Suppressor macrophage treated with lipopolysaccharide for 4 hours (primary cell): ENCODE measurements around the gene ZNF267.
"Not testable (repeated sequence)": the region's sequence is repeated elsewhere in the genome, so short reads cannot be mapped to it uniquely, and the experiment has no call there.

ENCODE experiments used
- DNase-seq: peaks from one replicate; pipeline ENCODE4 v3.0.0-alpha.2; 2020

ZNF267 gene

DNA sequence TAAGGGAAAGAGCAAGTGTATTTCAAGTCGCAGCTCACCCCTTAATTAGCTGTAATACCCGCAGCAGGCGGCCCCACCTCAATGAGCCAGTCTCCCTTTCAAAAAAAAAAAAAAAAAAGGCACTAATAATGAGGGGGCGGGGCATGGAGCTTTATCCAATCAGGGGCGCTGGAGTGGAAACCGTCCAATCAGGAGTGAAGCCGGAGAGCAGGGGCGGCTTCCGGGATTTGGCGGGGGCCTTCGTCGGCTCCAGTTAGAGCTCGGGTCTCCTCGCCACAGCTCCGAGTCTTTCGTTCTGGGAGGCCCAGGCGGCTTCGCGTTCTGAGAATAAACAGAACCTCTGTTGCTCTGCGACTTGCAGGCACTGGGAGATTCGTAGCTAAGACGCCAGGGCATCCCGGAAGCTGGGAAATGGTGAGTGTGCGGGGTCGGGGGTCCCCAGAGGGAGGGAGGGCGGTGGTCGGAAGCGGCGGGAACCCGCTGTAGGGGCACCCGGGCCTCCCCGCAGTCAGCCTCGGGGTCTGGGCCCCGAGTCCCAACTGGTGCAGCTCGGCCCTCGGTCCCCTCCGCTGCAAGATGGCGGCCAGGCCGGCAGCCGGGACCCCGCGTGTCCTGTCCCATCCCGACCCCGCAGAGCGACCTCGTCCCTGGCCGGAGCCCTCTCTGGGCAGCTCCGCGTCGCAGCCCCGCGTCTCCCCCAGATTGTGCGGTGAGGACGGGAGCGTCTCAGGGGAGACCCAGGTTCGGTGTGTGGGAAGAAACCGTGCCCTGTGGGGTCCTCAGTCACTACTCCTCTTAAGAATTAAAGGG is at the start of gene ZNF267:
Gene ZNF267, plus strand, starts transcription at position 252 of the 810 bp plus-strand sequence. Its CDS starts 160 bp downstream, at position 412.
- DNase-seq = peak; percentile 99

DNA sequence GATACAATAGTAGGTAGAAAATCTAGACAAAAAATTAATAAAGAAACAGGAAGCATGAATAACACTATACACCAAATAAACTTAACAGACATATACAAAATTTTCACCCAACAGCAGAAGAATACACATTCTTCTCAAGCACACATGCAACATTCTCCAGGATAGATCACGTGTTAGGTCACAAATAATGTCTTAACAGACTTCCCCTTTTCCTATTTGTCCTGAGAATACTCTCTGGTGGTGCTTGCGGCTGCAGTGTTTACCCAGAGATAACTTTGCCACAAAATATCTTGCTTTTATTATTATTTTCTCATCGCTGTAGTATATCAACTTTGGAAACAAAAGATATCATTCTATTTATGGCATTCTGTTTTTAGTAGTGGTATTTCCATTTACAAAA is 40.6 kb upstream of the ZNF267 start:
- DNase-seq = no peak

DNA sequence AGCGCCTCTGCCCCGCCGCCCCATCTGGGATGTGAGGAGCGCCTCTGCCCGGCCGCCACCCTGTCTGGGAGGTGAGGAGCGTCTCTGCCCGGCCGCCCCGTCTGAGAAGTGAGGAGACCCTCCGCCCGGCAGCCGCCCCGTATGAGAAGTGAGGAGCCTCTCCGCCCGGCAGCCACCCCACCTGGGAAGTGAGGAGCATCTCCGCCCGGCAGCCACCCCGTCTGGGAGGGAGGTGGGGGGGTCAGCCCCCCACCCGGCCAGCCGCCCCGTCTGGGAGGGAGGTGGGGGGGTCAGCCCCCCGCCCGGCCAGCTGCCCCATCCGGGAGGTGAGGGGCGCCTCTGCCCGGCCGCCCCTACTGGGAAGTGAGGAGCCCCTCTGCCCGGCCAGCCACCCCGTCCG is 37.2 kb upstream of the ZNF267 start:
- not testable (repeated sequence) for DNase-seq

DNA sequence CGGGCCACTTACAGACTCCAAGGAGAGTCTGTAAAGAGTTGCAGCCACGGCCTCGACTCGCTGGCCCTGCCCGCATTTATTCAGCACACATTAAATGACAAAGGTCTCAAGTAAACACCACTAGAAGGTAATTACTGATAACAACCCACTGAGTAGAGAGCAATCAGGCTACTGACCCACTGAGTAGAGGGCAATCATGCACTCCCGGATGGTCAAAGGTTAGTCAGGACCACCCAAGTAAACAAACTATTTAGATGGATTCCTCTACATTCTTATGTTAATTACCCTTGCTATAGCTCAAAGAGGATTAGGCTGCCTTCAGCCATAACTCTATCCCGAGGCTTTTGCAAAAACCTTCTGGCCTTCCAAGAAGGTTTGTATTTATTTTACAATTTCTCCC is 30.7 kb upstream of the ZNF267 start:
- no peak for DNase-seq

DNA sequence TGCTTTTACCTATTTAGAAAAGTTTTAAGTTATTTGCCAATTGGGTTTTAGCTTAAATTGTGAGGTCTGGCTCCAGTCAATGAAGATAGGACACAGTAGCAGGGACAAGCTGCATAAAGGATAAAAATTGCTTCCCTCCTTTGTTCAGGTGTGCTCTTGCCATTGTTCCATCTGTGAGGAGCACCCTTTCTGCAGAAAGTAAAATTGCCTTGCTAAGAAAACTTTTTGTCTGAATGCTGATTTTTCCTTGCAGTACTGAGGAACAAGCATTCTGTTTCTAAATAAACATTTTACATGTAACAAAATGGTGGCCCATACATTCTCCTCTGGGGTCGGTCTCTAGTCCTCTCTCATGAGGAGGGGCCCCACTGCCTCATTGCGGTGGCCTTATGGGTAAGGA is 25.0 kb upstream of the ZNF267 start:
- not testable (repeated sequence) for DNase-seq

DNA sequence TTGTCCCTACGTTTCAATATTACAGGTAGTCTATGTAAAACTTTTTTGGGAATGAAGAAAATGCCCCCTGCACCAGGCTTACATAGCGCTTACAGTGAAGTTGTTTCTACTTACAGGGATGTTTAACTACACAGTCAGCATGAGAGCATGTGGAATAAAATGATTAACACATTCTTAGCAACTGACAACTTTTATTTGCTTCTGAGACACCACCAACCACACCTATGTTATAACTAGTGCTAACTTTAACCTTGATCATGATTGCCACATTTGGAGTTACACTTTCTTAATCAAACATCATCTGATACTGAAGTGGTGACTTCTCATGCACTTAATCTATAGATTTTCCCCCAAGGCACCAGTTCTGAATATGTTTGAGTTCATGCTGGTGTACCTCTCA is 20.3 kb upstream of the ZNF267 start:
- no peak for DNase-seq

DNA sequence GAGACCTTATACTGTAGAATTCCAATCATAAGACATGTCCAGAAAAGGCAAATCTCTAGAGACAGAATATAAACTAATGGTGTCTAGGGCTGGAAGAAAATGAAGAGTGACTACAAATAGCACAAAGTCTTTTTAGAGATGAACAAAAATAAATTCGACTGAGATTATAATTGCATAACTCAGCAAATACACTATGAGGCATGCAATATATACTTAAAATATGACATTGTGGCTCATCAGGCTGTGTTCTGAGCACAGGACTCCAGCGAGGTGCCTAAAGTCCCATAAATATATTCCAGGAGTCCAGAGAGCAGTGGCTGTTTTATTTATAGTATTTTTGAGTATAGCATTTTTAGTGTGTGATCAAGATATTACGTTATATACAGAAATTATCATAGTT is 13.1 kb upstream of the ZNF267 start:
- DNase-seq = no peak

DNA sequence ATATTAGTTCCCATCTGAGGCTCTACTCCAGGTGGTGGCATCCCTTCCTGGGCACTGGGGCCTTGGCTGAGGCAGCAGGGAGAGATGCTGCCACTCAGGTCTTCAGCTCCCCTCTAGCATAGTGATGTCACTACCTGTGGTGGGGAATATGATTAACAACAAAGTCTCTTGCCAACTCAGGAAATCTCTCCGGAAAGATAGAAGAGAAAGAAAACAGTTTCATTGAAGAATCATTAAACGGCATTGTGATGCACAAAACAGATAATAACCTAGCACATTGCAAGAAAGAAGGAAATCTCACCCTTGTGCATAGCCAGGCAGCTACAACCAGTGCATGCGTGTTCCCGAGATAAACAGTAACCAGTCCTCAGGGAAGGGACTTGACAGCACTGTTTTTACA is 12.2 kb upstream of the ZNF267 start:
- no peak for DNase-seq

DNA sequence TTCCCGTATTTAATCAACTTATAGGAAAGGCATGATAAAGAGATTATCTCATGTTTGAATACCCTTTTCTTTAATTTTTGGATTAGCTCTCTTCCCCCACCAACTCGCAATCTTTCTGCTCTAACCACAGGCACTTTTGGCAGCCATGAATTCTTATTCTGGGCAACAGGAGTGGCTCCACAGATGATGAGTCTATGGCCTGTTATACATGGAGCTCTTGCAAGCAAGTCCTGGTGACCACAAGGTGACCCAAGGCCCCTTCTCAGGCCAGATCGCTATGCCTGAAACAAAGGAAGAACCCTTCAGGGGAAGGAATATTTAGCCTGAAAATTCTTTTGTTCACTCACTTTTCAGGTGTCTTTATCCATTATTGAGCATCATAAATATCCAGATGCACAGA is 10.8 kb upstream of the ZNF267 start:
- DNase-seq = no peak

DNA sequence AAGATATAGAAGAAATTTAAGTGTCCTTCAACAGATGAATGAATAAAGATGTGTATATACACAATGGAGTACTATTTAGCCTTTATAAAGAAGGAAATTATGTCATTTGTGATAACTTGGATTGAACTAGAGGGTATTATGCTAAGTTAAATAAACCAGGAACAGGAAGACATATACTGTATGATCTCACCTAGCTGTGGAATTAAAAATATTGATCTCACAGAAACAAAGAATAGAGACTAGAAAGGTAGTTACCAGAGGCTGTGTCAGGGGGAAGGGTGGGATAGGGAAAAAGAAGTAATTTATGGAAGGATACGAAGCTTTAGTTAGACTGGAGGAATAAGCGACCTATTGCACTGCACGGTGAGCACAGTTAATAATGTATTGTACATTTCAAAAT is 5.4 kb upstream of the ZNF267 start:
- no peak for DNase-seq

DNA sequence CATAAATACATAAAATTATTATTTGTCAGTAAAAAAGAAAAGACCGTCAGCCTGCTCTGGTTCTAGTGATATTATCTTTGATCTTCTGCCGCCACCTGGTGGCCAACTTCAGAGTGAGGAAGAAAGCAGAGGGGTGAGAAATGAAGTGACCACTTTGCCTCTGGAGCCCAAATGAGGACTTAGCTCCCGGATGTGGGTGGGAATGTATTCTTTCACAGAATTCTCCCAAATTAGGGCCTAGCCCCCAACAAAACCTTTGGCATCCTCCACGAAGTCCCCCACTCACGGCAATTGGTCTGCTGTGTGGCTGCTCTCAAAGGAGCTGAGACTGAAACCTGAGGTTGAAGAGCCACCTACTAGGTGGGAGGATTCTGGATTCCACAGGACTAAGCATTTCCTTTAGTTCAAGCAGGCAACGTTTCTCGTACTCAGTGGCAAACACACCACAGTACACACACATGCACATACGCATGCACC is 4.9 kb upstream of the ZNF267 start:
- DNase-seq = peak; percentile 88

DNA sequence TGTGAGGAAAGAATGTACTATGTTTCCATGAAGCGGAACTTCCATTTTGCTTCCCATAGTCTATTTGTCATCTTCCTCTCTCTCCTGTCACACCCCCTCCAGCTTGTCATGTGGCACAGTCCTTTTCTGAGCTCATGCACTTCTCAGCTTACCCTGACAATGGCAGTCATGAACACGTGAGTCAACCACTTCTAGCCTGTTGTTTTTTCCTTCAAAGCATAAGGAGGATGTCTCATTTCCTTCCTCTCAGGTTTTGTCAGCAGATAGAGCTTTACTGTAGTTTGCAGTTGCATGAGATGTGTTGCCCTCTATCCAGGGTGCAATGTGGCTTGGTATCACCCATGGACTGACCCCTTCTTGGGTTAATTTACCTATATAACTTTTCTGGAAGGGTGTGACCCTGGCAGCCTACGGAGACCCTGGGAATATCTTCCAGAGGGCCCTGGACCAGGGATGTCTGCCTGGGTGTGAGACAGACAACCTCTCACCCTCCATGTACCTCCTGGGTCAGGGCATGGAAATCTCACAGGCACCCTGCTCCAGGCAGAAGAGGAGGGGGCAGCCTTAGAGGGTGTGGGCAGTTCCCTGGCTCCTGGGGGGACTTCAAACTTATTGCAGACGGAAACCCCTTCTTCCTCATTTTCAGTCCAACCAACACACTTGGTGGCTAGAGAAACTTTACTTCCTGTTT is 4.0 kb upstream of the ZNF267 start:
- peak; percentile 97 for DNase-seq

DNA sequence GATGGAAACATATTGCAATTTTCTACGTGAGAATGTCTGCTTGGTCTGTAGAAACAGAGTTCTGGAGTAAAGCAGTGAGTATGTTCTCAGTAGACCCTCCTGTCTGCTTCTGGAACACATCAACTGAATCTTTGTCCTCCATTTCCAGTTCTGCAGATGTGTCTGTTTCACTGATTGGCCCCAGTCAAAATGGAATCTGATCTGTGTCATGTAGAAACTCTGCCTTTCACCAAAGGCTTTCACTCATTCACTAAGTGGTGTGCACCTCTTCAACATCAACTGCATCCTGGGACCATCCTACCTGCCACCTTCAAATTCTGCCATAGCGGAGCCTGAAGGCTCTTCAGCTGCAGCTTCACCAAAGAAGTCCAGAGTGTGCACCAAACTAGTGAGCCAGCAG is 2.8 kb upstream of the ZNF267 start:
- no peak for DNase-seq

DNA sequence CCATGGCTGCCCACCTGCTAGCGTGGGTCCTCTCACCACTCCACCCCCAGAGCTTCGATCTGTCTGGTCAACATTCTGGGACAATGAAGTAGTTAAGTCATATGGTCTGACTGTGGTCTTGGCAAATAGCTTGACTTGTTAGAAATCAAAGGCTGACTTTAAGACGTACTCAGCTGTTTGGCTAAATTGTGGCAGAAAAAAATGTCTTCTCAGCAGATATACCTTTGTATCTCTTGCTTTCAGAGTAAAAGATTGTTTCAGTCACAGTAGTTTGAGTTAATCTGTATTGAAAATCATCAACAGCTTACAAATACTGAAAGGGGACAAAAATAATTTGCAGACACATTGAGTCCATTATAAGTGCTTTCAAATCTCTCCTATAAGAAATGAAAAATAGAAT is 2.1 kb upstream of the ZNF267 start:
- no peak for DNase-seq

DNA sequence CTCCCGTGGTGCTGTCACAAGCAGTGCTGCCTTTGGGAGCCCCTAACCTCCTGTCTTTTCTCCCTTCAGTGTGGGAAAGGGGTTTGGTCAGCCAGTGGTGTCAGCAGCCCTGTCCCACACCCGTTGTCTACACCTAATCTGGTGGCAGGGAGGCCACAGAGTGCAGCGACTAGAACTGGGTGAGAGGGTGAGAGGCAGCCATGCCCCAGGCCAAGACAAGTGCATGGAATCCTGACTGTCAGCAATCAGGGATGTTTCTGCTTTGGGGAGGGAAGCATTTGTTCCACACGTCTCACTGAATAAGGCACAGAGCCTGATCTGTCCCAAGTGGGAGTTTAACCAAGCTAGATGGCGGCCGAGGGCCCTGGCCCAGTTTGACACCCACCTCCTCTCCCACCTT is 1.4 kb upstream of the ZNF267 start:
- DNase-seq = no peak

DNA sequence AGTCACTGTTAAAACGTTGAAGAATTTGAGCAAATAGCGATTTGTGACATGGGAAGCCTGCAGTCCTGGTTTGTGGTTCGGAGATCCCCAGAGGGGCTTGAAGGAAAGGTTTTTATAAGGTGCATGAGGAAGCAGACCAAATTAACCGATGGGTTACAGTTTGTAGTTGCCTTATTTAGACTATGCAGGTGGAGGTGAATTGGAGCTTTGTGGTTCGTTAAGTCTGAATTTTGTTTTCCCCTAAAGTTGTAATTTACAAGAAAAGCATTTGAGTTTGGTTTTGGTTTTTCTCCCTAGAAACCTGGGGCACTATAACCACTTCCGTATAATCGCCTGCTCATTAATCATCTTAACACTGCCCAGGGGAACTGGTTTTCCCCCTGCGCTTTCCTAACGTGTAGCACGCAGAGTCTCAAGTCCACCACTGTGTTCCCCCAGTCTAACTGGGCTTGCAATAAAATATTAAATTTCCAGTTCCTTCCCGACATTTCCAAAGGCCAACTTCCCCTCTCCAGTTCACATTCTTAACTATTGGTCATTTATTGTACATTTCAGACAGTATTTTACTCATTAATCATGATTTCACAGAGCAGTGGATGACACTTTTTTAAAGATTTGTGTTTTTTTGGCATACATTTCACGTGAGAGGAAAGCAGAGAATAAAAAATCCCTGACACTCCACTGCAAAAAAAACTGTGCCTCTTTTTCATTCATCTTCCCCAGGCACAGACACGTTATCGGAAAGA is 932 bp downstream of the ZNF267 start:
- peak; percentile 94 for DNase-seq

DNA sequence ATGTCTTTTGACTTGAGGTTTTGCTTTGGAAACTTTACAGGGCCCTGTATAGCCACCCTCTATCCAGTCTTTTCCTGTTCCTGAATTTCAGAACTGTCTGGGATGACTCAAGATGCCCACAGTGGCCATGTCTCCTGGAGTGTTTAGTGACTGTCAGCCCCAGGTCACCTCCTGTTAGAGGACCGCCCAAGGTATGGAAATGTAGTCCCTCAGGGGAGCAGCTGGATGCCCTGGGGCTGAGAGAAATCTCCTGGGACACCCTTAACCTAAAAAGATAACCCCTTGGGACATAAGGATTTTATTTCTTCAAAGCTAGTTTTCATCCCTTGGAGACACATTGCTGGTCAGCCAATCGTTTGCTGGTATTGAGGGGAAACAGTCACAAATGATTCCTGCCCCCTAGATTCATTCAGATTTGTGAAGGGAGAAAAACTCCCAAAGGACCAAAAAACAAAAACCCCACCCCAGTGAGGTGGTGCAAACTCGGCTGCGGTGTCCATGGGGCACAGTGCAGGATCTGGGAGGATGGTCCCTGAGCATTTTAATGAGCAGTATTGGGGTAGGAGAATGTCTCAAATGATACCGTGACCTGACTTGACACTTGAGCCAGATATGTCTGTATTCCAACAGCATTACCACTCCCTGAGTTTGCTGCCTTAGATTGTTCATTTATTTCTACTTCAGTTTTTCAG is 1.7 kb downstream of the ZNF267 start:
- peak; percentile 71 for DNase-seq

DNA sequence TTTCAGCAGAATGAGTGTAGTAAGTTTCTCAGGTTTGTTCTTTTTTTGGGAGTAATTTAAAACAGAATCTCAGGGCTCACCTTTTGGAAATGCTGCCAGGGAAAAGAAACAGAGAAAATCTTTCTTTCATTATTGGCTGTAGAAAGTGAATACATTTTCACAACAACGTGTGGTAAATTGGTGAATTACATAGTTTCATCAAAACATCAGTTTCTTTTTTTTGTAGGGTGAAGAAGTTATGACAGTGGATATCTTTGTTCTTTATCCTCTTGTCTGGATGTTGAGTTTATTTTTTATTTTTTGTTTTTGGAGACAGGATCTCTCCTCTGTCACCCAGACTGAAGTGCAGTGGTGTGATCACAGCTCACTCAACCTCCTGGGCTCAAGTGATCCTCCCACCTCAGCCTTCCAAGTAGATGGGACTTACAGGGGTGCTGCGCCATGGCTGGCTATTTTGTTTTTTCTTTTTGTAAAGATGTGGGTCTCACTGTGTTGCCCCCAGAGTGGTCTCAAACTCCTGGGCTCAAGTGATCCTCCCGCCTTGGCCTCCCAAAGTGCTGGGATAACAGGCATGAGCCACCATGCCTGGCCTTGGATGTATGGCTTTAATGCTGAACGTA is 2.4 kb downstream of the ZNF267 start:
- DNase-seq = peak; percentile 44

DNA sequence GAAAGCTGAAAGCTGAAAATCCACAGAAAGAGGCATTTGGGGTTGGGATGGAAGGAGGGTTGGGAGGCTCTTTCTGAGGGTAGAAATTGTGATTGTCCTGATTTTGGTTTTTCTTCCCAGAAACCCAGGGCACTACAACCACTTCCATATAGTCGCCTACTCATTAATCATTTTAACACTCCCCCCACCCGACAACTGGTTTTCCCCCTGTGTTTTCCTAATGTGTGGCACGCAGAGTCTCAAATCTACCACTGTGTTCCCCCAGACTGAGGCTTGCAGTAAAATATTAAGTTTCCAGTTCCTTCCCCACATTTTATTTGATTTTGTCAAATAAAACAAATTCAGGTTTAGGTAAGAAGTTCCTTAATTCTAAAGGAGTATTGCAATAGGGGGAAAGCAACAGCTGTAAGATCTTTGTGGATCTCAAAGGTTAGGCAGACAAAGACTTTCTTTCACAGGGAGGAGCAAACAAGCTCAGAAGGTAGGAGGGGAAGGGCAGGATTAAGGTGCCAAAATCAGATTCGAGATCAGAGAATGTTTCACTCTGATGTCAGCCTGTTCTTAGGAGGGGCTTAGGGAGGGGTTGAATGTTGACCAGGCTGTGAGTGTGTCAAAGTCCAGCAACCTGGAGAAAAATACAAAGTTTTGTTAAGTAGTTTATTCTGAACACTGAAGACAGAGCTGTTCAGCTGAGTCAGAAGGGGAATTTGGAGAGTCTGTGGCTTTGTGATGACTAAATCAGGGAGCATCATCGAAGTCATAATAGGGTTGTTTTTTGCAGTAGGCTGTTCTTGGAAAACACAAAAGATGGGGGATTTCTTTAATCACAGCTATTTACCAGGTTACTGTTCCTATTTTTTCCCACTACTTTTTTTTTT is 3.6 kb downstream of the ZNF267 start:
- peak; percentile 93 for DNase-seq

DNA sequence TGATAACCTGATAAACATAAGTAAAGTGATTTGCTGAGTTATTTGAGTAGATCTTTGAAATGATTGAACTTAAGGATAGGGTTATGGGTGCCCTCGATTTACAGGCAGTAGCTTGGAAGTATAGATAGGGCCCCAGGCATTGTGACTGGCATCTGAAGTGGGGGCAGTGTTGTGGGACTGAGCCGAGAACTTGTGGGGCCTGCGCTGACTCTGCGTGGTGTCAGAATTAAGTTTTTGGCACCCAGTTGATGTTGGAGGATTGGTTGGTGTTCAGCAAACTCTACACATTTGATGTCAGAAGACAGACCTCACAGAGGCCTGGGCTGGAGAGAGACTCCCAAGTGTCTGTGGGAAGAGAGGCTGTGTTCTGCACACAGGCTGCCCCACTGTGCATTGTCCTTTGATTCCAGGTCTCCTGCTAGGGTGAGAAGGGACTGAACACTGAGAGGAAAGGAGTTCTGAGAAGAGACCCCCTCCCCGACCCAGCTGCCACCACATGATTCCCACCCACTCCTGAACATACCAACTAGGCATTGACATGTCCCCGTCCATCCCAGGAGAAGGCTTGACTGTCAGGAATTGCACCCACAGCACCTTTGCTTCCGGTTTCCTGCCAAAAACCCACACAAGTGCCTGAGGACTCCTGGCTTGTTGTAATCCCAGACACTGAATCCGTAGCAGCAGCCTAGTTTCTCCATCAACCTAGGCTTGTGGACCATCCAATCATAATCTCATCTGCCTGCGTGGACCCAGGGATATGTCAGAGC is 4.5 kb downstream of the ZNF267 start:
- DNase-seq = no peak

DNA sequence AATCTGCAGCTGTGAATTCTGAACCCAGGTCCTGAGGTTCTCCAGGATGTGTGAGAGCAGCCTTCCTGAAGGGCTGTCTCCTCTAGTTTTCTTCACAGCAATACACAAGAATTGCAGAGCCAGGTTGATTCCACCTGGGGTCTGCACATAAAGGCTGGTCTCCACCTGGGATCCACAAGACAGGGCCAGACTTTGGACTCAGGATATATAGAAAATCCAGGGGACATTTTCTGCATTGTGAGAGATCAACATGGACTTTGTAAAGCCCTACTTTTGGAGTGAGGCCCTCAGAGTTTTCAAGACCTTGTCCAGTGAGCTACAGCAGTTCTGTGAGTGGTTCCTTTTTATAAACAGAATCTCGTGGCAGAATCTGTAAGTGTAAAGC is 6.3 kb downstream of the ZNF267 start:
- no peak for DNase-seq
